Epidermal melanocyte (primary cell): ENCODE measurements around the gene UBTD1.

Experiments
- DNase-seq: peaks from one replicate; pipeline ENCODE4 v3.0.0; 2011; ENCODE audit warnings: low spot score; ENCODE audit not compliant: insufficient read length

UBTD1 gene

DNA sequence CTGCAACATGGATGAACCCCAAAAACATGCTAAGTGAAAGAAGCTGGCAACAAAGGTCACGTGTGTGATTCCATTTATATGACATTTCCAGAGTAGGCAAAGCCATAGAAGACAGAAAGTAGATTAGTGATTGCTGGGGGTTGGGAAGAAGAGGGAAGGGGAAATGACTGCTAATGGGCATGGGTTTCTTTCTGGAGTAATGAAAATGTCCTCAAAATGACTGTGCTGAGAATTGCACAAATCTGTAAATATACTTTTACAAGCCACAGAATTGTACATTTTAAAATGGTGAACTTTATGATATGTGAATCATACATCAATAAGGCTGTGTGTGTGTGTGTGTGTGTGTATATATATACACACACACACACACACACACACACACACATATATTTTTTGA lies 16.3 kb upstream of the UBTD1 start:
- no peak for DNase-seq

DNA sequence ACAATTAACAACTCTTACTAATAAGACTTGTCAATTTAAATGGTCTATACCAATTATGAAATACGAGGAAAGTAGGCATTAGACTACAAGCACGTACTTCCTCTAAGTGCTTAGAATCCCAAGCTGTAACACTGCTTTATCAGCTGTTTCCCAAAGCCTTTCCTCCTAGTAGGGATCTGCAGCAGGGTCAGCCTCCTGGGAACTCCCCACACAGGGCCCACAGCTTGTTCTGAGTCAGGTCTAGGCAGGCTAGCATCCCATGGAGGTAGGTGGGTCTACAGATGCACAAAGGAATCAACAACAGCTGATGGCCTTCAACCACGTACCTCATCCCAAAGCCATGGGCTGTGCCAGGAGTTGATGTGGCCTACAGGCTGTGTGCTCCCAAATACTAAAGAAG lies 15.2 kb upstream of the UBTD1 start:
- DNase-seq: no peak

DNA sequence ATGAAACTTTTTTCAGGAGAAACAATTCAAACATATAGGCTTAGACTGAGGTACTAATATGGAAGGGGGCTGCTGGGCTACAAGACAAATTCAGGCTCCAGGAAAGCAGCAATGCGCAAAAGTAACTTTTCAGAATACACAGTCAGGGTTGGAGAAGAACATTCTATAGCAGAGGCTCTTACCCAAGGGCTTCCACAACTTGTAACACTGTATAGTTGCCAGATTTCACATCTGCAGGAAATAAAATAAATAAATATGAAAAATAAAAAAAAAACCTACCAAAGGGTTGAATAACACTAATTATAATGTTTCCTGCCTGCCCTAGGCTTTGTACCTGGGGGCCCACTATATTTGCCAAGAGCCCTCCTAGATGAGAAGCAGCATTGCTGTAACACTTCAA lies 14.8 kb upstream of the UBTD1 start:
- no peak for DNase-seq

DNA sequence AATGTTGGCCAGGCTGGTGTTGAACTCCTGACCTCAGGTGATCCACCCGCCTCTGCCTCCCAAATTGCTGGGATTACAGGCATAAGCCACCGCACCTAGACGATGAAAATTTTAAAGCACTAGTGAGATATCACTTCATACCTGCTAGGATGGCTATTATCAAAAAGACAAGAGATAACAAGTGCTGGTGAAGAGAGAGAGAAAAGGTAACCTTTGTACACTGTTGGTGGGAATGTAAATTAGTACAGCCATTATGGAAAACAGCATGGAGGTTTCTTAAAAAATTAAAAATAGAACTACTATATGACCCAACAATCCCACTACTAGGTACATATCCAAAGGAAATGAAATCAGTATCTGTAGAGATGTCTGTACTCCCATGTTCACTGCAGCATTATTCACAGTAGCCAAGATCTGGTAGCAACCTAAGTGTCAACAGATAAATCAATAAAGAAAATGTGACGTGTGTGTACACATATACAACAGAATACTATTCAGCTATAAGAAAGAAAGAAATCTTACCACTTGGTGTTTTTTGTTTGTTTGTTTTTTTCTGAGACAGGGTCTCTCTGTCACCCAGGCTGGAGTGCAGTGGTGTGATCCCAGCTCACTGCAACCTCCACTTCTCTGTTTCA lies 13.0 kb upstream of the UBTD1 start:
- DNase-seq: no peak

DNA sequence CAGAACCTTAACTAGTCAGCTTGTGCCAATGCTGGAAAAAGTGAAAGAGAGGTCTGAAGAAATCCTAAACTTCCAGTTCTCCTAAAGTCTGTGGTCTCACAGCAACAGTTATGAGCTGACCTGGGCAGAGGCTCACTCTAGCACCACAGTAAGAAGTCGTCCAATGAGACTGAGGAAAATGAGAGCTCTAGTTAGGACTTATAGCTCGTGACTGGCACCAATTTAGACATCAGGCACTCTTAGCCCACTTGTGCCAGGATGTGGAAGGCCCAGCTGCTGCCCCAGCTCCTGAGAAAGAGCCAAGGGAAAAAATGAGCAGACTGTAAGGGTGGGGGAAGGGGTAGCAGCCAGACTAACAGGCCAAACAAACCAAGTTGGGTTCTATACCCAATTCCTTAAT lies 8.1 kb upstream of the UBTD1 start:
- DNase-seq: no peak

DNA sequence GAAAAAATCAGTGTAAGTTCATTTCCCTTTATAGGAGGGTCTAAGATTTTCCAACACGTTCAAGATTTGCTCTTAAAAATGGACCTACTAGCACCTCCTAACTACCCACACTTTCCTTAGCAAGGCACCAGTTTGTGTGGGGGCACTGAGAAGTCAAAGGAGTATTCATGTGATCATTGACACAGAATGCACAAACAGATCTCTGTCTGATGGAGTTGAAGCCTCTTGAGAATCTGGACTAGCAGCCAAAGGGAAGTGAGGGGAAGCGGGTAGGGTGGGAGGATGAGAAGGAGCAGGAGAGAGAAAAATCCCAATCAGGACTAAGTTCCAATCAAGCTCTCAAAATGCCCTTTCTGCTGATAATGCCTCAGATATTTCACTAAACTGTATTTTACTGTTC lies 4.6 kb upstream of the UBTD1 start:
- DNase-seq: no peak

DNA sequence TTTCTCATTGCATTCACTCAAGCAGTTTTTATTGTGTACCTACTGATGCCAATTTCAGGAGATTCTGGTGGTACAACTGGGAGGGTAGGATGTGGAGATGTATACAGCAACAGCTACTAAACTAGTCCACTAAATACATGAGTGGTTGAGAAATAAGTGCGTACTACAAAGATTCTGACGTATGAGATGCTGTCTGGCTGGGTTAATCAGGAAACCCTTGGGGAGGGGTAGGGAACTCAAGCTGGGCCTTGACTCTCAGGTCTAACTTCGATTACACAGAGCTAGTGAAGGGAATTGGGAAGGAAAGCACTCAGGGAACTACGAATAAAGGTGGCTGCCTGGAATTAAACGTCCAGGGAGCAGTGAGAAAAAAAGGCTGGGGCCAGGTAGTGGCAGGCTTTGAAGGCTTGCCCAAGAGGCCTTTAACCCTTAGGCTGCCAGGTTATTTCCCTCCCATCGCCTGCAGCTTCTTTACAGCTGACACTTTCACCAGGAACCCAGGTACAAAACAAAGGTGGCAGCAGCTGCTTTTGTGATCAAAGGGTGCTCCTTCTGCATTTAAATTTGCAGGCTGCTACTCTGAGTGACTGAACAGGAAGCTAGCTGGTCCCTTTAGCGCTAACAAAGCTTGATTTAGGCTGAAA lies 3.7 kb upstream of the UBTD1 start:
- no peak for DNase-seq

DNA sequence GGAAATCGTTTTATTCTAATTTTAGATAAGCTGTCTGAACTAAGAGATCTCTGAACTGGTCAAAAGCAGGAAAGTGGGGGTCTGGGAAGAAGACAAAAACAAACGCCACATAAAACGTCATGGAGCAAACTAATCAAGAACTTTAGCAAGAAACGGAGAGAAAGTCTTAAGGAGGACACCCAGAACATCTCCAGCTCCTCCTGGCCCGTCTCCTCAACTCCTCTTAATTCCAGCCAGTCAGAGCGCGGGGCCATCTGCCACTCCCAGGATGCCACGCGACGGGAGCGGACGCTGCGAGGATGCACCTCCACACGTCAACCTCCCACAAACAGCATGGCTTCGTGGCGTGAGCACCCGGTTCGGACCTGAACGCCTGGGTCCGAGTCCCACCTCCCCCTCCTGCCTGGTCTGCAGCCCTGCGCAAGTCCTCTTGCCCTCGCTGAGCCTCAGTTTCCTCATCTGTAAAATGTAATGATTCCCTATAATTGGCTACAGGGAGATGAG lies 1.1 kb upstream of the UBTD1 start:
- DNase-seq: peak; percentile 68

DNA sequence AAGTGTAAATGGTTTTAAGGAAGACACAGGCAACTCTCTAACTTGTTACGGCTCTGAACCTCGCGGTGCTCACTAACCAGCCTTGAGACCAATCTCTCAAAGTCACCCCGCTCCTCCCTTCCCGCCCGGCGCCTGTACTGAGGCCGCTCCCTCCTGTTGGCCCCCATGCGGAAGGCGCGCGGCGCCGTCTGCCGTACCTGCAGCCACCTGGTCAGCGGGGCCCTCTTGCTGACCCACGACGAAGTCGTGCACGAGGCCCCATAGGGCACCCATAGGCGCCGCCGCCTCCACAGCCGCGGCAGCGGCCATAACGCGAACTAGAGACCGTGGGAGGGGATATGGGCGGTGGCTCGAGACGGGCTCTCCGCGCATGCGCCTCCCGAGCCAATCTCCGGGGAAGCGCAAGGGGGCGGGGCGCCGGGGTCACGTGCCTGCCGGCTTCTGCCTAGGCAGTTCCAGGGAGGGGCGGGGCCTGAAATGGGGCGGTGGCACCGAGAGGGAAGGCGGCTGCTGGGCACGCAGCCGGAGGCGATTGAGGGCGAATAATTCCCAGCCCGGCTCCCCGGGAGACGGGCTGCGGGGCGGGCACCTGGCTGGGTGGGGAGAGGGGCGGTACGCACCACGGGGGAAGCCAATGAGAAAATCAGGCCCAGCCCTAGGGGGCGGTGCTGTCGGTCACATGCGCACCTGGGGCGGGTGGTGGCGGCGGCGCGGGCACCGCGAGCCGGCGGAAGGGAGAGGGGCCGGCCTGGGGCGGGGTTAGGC lies 466 bp upstream of the UBTD1 start, which contains the start of gene MMS19:
Gene MMS19, minus strand, starts transcription at position 347 of the 765 bp plus-strand sequence. Its CDS starts 38 bp downstream, at position 309.
- DNase-seq: peak; percentile 98

DNA sequence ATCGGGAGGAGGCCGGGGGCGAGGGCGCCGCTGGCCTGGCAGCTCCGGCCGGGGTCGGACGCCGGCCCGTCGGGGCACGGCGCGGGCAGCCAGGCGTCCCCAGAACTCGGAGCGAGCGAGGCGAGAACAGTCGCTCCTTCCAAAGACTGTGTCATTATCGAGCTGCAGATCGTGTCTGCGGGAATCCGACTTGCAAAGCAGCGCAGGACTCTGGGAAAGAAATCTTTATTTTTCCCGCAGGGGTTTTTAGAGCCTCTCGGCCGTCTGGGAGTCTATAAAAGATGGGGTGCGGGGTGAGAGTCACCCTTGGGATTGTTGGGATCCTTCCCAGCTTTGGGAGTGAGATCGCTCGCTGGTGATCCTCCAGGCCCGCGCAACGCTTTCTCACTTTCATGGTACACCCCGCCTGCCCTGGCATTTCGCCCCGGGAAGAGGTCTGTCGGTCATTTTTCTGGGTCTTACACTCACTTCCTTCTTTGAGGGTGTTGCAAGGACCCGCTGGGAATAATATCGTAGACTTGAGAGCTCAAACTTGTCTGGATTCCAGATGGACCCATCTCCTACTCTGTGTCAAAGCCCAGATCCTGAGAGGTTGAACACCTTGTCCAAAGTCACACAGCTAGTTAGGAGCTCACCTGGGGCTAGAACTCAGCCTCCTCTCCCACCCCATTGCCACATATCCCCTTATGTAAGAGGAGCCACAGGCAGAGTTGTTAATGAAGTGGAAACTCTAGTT lies 1.0 kb downstream of the UBTD1 start:
- DNase-seq: no peak

DNA sequence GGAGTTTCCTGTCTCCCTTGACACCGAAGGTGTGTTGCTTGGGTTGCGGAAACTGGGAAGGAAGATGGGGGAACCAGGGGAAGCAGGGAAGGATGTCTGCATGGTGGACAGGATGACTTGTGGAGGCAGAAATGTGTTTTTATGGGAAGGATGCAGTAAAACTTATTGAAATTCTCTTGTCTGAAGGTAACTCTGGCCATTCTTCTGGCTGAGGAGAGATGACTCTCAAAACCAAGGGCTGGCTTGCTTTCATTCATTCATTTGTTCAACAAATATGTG lies 1.5 kb downstream of the UBTD1 start:
- DNase-seq: no peak

DNA sequence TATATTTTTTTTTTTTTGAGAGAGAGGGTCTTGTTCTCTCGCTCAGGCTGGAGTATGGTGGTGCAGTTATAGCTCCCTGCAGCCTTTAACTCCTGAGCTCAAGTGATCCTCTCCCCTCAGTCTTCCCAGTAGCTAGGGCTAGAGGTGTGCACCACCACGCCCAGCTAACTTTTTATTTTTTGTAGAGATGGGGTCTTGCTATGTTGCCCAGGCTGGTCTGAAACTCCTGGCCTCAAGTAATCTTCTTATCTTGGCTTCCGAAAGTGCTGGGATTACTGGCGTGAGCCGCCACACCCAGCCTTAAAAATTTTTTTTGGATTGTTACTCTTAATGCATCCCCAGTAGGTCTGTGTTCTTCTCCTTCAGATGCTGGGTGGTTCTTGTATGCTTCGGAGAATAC lies 4.2 kb downstream of the UBTD1 start:
- no peak for DNase-seq

DNA sequence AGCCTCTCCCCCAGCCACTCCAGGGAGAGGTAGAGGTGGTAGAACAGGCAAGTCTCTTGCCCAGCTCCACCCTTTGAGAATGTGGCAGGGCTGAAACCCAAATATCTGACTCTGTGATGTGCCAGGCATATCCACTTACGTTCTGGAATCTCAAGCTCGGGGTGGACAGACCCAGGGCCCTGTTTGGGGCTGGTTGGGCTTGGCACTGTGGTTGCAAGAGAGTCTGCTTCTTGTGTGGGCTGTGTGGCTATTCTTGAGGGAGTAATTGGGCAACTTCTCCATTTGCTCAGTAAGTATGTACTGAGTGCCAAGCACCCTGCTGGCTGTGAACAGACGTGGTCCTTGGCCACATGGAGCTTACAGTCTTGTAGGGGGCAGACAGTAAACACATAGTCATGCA lies 4.7 kb downstream of the UBTD1 start:
- no peak for DNase-seq

DNA sequence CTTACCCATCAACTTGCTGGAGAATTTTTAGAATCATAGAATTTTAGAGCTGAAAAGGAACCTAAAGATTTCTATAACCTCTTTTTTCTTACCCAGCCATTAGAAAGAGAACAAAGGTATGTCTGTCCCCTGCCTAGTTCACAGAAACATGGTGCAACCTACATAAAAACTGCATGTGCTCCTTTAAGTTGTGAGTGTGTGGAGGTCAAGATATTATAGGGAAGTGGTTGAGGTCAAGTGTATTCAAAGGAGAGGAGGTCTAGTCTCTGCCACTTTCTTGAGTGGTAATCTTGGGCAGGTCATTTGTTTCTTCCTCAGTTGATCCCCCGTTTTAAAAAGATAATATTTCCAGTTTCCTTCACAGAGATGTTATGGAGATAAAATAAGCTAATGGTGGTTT lies 6.4 kb downstream of the UBTD1 start:
- DNase-seq: no peak

DNA sequence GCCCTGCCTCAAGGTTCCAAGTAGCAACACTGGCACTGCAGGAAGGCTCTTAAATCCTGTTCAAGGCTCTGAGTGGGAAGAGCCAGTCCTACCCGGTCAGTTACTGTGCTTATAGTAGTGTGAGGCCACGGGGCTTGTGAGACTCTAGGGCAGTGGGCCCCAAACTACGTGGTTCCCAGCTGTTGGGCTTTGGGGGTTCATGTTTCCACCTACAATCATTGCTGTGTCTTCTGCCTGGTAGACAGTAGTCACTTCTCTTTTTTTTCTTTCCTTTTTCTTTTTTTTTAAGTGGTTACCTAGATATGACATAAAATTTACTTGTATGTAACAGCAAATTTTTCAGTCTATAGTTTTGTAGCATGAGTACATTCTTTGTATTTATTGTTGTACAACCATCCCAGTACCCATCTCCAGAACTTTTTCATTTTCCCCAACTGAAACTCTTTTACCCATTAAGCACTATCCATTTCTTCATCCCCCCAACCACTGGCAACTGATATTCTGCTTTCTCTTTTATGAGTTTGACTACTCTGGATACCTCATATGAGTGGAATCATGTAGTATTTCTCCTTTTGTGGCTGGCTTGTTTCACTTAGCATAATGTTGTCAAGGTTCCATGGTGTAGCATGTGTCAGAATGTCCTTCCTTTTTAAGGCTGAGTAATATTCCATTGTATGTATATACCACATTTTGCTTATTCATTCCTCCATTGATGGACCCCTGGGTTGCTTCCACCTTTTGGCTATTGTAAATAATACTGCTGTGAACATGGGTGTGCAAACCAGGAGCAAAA lies 7.7 kb downstream of the UBTD1 start:
- no peak for DNase-seq

DNA sequence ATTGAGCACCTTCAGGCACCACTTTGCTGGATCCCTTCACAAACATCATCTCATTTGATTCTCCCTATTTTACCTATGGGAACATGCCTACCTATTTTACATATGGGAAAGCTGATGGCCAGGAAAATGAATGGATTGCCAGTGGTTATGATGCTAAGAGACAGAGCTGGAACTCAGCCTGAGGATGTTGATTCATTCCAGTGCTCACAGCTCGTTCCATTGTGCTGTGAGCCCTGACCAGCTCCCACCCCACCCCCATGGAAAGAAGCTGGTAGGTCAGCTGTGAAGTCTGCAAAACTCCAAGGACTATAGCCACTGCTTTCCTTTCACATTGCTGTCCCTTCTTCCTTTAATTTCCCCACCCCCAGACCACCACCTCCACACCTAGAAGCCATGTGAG lies 9.6 kb downstream of the UBTD1 start:
- DNase-seq: no peak

DNA sequence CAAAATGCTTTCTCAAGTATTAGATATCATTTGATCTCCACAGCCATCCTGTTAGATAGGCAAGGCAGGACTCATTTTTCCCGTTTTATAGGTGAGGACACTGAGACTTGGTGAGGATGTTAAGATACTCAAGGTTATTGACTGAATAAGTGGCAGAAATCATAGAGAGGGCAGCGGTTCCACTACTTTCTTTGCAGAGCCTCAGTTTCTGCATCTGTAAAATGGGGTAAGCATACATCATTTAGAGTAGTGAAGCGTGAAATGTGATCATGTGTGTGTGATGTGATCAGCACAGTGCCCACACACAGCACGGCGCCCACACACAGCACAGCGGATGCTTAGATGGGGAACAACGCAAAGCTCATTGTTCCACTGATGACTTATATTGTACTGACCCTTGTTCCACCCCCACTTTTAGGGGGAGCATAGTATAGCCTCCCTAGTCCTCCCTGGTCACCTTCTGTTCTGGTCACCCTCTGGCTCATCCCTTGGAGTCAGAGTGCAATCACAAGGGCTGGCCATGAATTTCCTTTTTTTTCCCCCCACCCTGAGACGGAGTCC lies 10.5 kb downstream of the UBTD1 start:
- DNase-seq: no peak

DNA sequence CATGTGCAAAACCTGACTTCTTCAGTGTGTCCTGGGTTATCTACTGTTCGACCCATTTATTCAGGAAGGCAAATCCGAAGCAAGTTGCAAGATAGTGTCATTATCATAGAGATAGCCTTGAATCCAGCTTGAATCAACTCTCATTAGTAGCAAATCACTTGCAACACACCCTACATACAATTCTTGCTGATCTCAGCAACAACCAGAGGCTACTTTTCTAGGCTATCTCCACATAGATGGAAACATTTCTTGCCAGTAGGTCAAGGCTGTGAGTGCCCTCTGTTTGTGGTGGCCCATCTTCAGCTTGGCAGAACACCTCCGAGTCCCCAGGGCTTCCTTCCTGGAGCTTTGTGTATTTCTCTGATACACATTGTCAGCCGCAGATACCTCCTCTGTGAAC lies 12.0 kb downstream of the UBTD1 start:
- no peak for DNase-seq

DNA sequence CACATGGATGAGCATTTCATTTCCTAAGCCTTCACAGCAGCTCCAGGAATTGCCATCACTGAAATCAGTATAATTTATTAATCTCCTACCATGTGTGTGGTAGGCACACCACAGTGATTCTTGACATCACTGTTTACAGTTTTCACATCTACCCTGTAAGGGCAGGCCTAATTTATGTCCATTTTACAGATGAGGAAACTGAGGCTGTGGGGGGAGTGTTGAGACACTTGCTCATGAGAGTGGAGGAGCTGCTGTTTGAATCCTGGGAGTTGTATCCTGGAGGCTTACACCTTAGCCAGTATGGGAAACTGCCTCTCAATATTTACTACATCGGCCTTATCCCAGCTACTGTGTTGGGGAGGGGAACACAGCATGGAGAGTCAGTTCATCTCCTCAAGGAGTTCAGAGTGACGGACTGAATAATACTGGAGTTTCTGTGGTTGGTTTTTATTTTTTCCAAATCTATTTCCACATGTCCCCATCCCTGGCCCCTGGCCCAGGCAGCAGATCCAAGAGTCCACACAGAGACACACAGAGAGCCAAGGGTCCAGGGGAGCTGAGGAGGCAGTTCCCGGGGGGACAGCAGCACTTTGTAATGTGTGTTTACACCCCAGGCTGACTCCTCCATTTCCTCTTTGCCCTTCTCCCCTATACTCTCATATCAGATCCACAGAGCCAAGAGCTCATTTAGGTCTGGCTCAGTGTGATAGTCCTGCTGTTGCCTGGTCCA lies 13.2 kb downstream of the UBTD1 start:
- DNase-seq: no peak

DNA sequence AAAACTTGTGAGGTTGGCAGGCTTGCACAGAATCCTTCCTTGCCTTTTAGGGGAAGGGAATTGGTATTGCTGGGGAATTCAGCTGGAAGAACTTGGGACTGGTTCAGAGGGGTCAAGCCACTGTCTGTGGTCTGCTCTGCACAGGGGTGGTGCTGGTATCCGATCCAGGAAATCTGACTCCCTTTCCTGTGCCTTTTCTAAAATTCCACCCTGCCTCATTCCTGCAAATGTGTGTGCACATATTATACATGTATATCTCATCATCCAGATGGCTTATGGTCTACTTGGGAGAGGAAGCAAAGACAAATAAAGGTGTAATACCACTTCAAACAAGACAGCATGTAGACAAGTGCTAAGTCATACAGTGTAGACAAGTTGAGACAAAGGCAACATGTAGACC lies 14.3 kb downstream of the UBTD1 start:
- DNase-seq: no peak
